Esophagus (tissue), 2 donors: ENCODE data around the gene BCDIN3D. TPM values are rescaled to one million over a fixed set of nuclear protein-coding genes. Genes with fewer than 3 reads are reported as not detected.

ENCODE experiments used
- H3K27ac ChIP-seq, 2 donors: one replicate each; pipeline ENCODE4 v1.5.1; 2013; ENCODE audit warnings: low read depth in 2 of 2, mild to moderate bottlenecking in 2 of 2, inconsistent platforms in 1 of 2, low read length in 1 of 2, moderate library complexity in 1 of 2
- H3K27me3 ChIP-seq, 2 donors: one replicate each; pipeline ENCODE4 v1.6.1; 2013; ENCODE audit warnings: low read length in 2 of 2, control low read depth in 1 of 2, mild to moderate bottlenecking in 1 of 2; ENCODE audit not compliant: insufficient read depth in 2 of 2, control insufficient read depth in 1 of 2
- H3K36me3 ChIP-seq, 2 donors: one replicate each; pipeline ENCODE4 v1.6.1; 2013; ENCODE audit warnings: low read length in 1 of 2; ENCODE audit not compliant: control insufficient read depth in 2 of 2, insufficient read depth in 2 of 2
- H3K4me1 ChIP-seq, 2 donors: one replicate each; pipeline ENCODE4 v1.6.1; 2013; ENCODE audit warnings: low read length in 1 of 2; ENCODE audit not compliant: control insufficient read depth in 2 of 2, insufficient read depth in 2 of 2
- H3K4me3 ChIP-seq, 2 donors: one replicate each; pipeline ENCODE4 v1.5.1; 2013; ENCODE audit warnings: low read length in 2 of 2, mild to moderate bottlenecking in 2 of 2, low read depth in 1 of 2, moderate library complexity in 1 of 2
- H3K9me3 ChIP-seq, 2 donors: one replicate each; pipeline ENCODE4 v1.6.1; 2013; ENCODE audit warnings: mild to moderate bottlenecking in 2 of 2, low read depth in 1 of 2, low read length in 1 of 2, moderate library complexity in 1 of 2; ENCODE audit not compliant: control insufficient read depth in 2 of 2, insufficient read depth in 1 of 2
- WGBS, 2 donors: extraction: QIAGEN DNeasy Blood & Tissue Kit; methylation state at CpG; one replicate each; pipeline ENCODE4 v1.1.7; 2013; 5-methylcytosine and 5-hydroxymethylcytosine counted together
- polyA plus RNA-seq, 2 donors: library from polyadenylated mRNA; stranded (reverse); fragments of 200-250 nt; gene quantifications; one replicate each; pipeline ENCODE4 v1.2.3, GENCODE V29; 2013
- donor health status: healthy with polysubstance abuse.
- donor health status: Bipolar disorder and iron deficiency.

Gene BCDIN3D
- polyA plus RNA-seq, 2 donors: 2.3 to 2.6 TPM

DNA sequence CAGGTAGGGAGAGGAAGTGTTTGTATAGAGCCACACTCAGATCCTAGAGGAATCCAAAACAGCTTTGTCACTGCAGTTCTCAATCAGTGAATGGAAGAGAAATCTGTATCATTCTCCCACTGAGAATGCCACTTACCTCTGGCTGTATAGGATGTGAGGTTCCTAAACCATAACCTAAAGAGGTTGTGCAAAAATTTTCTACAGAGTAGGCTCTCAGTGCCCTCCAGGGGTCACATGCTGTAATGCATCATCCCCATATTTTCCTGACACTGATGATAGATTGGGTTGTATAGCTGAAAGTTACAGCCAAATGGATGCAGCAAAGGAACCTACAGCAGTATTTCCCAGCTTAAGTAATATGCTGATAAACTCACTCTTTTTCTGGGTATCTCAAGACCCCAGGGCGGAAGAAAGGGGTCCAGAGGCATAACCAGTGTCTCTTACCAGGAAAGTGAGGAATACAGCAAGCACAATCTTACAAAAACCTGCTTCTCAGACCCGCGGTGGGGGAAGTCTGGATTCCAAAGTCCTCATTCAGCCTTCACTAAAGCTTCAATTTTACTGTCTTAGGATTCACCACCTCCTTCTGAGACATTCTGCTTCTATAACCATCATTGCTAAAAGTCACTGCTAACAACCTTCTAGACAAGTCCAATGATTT, 3.8 kb downstream of the BCDIN3D start:
- no peaks in the 10 kb centered on the region for H3K36me3 ChIP-seq
- no peak overlapping the region for H3K4me3 ChIP-seq
- no peaks in the 10 kb centered on the region for H3K9me3 ChIP-seq
- H3K27me3 ChIP-seq: no peaks in the 10 kb centered on the region
- WGBS, 2 donors: 54 to 63% methylated on average over 3 of the region's 3 CpGs
- H3K4me1 ChIP-seq: peaks cover 0 to 2% of the 10 kb centered on the region in 2 donors
- no peak overlapping the region for H3K27ac ChIP-seq

- peaks cover 0 to 4% of the 10 kb centered on the region in 2 donors for H3K4me1 ChIP-seq
- WGBS, 2 donors: 56 to 64% methylated on average over 5 of the region's 5 CpGs
- H3K27me3 ChIP-seq: no peaks in the 10 kb centered on the region
- no peaks in the 10 kb centered on the region for H3K36me3 ChIP-seq
- no peaks in the 10 kb centered on the region for H3K9me3 ChIP-seq
- no peak overlapping the region for H3K27ac ChIP-seq
- no peak overlapping the region for H3K4me3 ChIP-seq
These were observed 10.0 kb downstream of the BCDIN3D start for GRCh38 chr12:49832836-49833421.

DNA sequence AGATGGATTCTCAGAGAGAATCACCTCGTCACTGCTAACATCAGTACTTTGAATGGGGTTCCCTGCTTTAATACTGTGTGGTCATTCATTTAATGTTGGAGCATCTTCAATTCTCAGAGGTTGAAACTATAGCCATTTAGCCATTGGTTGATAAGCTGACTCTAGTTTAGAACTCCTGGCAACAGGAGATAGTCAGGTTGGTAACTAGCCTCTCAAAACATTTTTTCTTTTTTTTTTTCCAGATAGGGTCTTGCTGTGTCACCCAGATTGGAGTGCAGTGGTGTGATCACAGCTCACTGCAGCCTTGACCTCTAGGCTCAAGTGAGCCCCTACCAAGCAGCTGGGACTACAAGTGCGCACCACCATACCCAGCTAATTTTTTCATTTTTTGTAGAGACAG, 11.2 kb downstream of the BCDIN3D start:
- Histone ChIP-seq H3K36me3 (no peaks in the 10 kb centered on the region), H3K27me3 (no peaks in the 10 kb centered on the region), H3K9me3 (no peaks in the 10 kb centered on the region), H3K4me1 (peaks cover 0 to 9% of the 10 kb centered on the region in 2 donors), H3K27ac (no peak overlapping the region), H3K4me3 (no peak overlapping the region)
- WGBS, 2 donors: 81 to 91% methylated on average over 2 of the region's 2 CpGs

- peaks cover 2 to 12% of the 10 kb centered on the region in 2 donors for H3K4me1 ChIP-seq
These were observed 14.5 kb downstream of the BCDIN3D start, which contains the start of gene NCKAP5L for GRCh38 chr12:49828133-49829091. Gene NCKAP5L, minus strand, starts transcription at chr12:49828413. Its CDS starts 24,369 bp downstream, at chr12:49804044.

DNA sequence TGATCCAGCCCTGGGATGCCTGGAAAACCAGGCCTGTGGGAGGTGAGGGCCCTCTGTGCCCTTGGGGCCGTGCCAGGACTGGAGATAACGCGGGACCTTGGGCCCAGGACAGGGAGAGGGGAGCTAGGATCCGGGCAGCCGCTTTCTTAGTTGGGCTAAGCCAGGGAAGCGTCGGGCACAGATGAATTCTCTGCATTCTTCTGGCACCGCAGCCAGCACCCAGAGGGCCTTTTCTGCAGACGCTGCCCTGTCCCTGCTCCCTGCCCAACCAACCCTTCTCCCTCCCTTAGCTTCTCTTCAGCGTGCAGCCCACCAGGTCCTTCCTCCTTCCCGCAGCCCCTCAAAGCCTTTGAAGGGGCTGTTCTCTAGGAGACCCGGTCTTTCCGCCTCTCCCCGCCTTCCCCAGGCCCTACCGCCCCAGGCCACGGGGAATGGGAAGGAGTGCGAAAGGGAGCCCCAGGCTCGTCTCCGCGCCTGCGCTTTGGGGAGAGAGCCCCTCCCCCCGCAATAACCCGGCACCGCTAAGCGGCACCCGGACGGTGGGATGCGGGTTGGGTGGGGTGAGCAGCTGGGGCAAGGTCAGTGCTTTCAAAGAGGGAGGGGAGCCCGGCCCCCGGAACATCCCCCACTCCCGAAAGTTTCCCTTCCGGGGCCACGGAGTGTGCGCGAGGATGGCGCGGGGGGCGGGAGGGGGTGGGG, 15.4 kb downstream of the BCDIN3D start:
- Histone ChIP-seq H3K4me3 (peak overlapping the region; percentile 55 to 71), H3K27me3 (no peaks in the 10 kb centered on the region), H3K9me3 (no peaks in the 10 kb centered on the region), H3K36me3 (no peaks in the 10 kb centered on the region), H3K27ac (peak overlapping the region; percentile 56 to 79), H3K4me1 (peaks cover 2 to 12% of the 10 kb centered on the region in 2 donors)
- 2 to 3% methylated on average over 33 to 38 of the region's 38 CpGs for WGBS, 2 donors

More at GRCh38 chr12:49828133-49829091, 14.5 kb downstream of the BCDIN3D start, which contains the start of gene NCKAP5L:
- Histone ChIP-seq H3K27ac (peak within 1 kb of the TSS; percentile 56 to 87), H3K36me3 (no peaks in the 10 kb centered on the region), H3K9me3 (no peaks in the 10 kb centered on the region), H3K27me3 (no peaks in the 10 kb centered on the region), H3K4me3 (peak within 1 kb of the TSS; percentile 55 to 71)
- 1% methylated on average over 55 to 59 of the region's 61 CpGs for WGBS, 2 donors

GRCh38 chr12:49827051-49827400, 15.9 kb downstream of the BCDIN3D start:
- H3K27me3 ChIP-seq: no peaks in the 10 kb centered on the region
- WGBS, 2 donors: 44 to 45% methylated on average over 6 of the region's 6 CpGs

GRCh38 chr12:49825971-49826421, 16.9 kb downstream of the BCDIN3D start:
- H3K27me3 ChIP-seq: no peaks in the 10 kb centered on the region
- no peaks in the 10 kb centered on the region for H3K36me3 ChIP-seq
- peaks cover 2 to 15% of the 10 kb centered on the region in 2 donors for H3K4me1 ChIP-seq
- peak overlapping the region in 1 of 2 donors; percentile 40 for H3K27ac ChIP-seq
- H3K9me3 ChIP-seq: no peaks in the 10 kb centered on the region
- H3K4me3 ChIP-seq: no peak overlapping the region
- WGBS, 2 donors: 42 to 51% methylated on average over 4 of the region's 4 CpGs

More at GRCh38 chr12:49827051-49827400, 15.9 kb downstream of the BCDIN3D start:
- Histone ChIP-seq H3K27ac (peak overlapping the region; percentile 56 to 79), H3K4me3 (peak overlapping the region; percentile 55 to 71), H3K36me3 (no peaks in the 10 kb centered on the region), H3K9me3 (no peaks in the 10 kb centered on the region), H3K4me1 (peaks cover 2 to 12% of the 10 kb centered on the region in 2 donors)

DNA sequence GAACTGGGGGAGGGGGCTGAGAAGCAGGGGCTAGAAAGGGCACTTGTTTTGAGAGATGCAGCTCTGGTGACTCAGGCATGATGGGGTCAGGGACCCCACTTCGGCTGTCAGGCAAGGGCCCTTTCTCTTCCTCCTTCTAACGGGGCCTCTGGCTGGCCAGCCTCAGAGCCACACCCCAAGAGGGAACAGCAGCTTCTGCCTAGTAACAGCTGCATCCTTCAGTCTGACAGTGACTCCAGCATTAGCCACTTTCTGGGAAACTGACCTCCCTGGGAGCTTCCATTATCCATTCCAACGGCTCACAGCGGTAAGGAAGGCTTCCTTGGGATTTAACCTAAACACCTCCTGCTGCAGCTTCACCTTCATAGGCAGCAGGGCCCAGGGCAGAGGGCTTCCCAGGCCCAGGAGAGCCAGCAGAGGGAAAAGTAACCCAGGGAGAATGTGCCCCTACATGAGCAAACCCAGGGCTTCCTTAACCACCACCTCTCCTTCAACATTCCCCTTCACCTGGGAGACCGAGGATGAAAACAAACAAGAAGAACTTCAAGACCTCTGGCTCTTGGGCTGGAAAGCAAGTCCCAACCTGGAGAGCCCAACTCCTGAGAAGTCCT, 17.4 kb downstream of the BCDIN3D start:
- H3K4me3 ChIP-seq: no peak overlapping the region
- H3K36me3 ChIP-seq: no peaks in the 10 kb centered on the region
- H3K4me1 ChIP-seq: peaks cover 2 to 15% of the 10 kb centered on the region in 2 donors
- H3K27ac ChIP-seq: peak overlapping the region; percentile 9 to 40
- 25 to 40% methylated on average over 5 of the region's 5 CpGs for WGBS, 2 donors
- no peaks in the 10 kb centered on the region for H3K27me3 ChIP-seq
- no peaks in the 10 kb centered on the region for H3K9me3 ChIP-seq
